ENCODE results near the gene INHBC.

- TF ChIP-seq CTCF (IDR thresholded peaks at IDR 0.05) = no peak
- TF ChIP-seq FOSL2 (IDR thresholded peaks at IDR 0.05; ENCODE audit: borderline replicate concordance, low read depth) = no peak
- TF ChIP-seq EP300 (IDR thresholded peaks at IDR 0.05; ENCODE audit: borderline replicate concordance in 1 of 2, low read depth in 1 of 2, low read length in 1 of 2) = no peak
- TF ChIP-seq MAX (IDR thresholded peaks at IDR 0.05; ENCODE audit: low read depth) = no peak
- no peak for TF ChIP-seq CHD2 (IDR thresholded peaks at IDR 0.05; ENCODE audit: low read length, partially characterized antibody)
Observed at GRCh38 chr12:57441846-57442427, 7.4 kb downstream of the INHBC start.
